ENCODE measurements around the gene DLEU7.

DLEU7 gene

DNA sequence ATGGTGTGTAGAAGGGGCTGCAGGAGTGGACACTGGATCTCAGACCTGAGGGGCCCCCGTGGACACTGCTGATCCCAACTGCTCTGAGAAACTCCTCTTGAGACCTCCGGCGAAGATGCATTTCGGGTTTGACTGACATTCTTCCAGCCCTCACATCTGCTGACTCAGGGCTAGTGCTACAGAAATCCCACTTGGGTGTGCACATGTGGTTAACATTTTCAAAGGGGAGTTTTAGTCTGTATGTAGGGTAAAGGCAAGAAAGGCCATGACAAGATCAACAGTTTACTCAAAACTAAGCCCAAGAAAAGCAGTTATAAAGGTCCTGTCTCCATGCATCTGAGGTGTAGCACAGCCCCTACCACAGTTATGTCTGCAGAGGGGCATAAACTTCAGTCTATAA is 31.2 kb downstream of the DLEU7 start:
- ChIA-PET POLR2A (ENCODE audit: low non-redundant PET) (no interaction called here), CTCF (no interaction called here)
- no peak overlapping the region for H3K27ac ChIP-seq
- TF ChIP-seq, protein P1, sequence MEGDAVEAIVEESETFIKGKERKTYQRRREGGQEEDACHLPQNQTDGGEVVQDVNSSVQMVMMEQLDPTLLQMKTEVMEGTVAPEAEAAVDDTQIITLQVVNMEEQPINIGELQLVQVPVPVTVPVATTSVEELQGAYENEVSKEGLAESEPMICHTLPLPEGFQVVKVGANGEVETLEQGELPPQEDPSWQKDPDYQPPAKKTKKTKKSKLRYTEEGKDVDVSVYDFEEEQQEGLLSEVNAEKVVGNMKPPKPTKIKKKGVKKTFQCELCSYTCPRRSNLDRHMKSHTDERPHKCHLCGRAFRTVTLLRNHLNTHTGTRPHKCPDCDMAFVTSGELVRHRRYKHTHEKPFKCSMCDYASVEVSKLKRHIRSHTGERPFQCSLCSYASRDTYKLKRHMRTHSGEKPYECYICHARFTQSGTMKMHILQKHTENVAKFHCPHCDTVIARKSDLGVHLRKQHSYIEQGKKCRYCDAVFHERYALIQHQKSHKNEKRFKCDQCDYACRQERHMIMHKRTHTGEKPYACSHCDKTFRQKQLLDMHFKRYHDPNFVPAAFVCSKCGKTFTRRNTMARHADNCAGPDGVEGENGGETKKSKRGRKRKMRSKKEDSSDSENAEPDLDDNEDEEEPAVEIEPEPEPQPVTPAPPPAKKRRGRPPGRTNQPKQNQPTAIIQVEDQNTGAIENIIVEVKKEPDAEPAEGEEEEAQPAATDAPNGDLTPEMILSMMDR (conservative IDR thresholded peaks at IDR 0.05; ENCODE audit: low read depth), result no peak
- no peak for DNase-seq (ENCODE audit: low spot score)

DNA sequence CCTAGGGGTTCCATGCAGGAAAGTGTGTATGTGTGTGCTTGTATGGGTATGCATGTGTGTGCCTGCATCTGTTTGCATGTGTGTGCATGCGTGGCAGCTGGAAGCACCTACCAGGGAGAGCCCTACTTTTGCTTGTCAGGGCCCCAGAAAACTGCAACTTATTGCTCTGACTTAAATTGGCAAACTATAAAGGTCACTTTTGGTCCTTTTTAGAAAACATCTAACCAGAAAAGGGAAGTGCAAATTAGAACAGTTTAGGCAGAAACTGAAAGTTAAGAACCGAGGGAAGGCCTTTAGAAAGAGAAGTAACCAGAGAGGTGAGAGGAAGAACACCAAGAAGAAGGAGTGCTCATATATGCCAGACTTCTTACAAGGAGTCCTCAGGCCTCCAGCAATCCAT is 32.5 kb downstream of the DLEU7 start:
- TF ChIP-seq, protein P1 (conservative IDR thresholded peaks at IDR 0.05; ENCODE audit: low read depth), result no peak
- H3K27ac ChIP-seq, result no peak overlapping the region
- no peak for DNase-seq (ENCODE audit: low spot score)
- ChIA-PET POLR2A (ENCODE audit: low non-redundant PET) (no interaction called here), CTCF (no interaction called here)

DNA sequence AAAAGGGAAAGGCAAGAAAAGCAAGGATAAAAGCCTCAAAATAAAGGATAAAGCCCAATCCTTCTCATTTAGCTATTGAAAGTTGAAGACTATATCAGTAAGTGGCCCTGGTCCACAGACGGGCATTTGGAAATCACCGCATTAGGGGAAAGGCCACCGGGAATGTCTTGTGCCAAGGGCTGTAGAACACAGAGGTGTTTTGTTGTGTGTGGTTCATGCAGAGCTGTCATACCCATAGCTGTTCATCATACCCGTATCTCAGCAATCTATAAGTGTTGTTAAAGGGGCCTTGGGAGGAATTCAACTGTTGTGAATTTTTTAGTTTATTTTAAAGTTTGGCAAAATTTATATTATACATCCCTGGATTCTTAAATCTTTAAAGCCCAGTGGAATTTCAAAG is 33.0 kb downstream of the DLEU7 start:
- no peak overlapping the region for H3K27ac ChIP-seq
- CTCF ChIA-PET, result no interaction called here
- POLR2A ChIA-PET (ENCODE audit: low non-redundant PET), result no interaction called here

DNA sequence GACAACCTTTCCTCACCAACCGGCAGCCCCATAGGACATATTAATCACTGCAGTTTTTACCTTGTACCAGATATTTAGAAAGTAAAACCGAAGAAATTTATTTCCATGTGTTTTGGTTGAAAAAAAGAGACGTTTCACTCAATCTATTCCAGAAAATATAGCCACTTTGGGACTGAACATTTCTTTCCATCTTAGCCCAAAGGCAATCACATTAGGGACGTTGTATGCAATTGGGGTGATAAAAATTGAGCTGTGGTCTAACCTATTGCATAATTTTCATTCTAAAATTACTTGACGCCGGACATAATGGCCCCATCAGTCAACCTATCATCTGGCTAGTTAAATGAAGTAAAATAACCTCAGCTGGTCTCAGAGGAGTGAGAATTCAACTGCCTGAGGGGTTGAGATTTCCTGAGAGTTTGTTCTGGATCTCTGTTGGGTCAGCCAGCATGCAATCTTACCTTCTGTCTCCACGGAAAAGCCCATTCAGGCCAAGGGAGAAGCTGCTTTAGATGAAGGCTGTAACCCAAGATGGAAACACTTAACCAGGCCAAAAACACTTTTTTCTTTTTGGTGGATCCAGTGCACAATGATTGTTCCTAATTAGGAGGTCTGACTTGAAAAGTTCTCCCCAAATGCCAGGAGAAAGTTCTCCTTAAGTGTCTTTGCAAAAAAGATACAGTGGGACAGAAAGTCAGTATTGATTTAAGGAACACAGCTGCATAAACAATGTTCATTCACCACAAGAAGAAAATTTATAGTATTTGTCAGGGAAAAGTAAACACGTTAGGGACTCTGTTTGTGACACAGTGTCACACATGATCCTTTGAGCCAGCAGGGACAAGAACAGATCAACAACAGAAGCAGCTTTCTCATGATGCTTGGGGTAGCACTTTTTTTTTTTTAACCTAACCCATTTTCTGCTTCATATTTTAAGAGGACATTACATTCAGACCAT is 34.1 kb downstream of the DLEU7 start:
- no peak for DNase-seq (ENCODE audit: low spot score)
- POLR2A ChIA-PET (ENCODE audit: low non-redundant PET), result no interaction called here
- no peak overlapping the region for H3K27ac ChIP-seq
- CTCF ChIA-PET, result interaction anchor here (0.6 to 0.7 kb wide), 2 partner anchors 396 to 523 kb away, joined by 3 to 8 read pairs; no protein-coding TSS in a partner anchor
- TF ChIP-seq, protein P1 (conservative IDR thresholded peaks at IDR 0.05; ENCODE audit: low read depth), result no peak

More for the DNA sequence above, 33.0 kb downstream of the DLEU7 start:
- DNase-seq (ENCODE audit: low spot score), result no peak
- TF ChIP-seq, protein P1 (conservative IDR thresholded peaks at IDR 0.05; ENCODE audit: low read depth), result no peak

DNA sequence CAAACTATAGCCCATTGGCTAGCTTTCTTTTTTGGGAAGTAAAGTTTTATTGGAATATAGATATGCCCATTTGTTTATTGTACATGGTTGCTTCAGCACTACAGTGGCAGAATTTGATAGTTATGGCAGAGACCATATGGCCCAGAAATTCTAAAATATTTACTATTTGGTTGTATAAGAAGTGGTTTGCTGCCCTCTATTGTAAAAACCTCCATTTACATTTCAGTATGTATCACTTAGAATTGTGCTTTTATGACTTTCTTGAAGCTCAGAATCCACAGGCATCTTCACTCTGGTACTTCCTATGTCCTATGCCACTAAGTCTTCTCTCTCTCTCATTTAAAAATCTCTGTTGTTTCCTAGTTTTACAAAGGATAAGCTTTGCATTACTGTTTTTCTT is 37.7 kb downstream of the DLEU7 start:
- TF ChIP-seq, protein P1 (conservative IDR thresholded peaks at IDR 0.05; ENCODE audit: low read depth), result no peak
- no peak for DNase-seq (ENCODE audit: low spot score)
- CTCF ChIA-PET, result interaction anchor here (0.7 kb wide), 1 partner anchor 453 kb away, joined by 3 read pairs; no protein-coding TSS in a partner anchor
- H3K27ac ChIP-seq, result no peak overlapping the region
- POLR2A ChIA-PET (ENCODE audit: low non-redundant PET), result no interaction called here

DNA sequence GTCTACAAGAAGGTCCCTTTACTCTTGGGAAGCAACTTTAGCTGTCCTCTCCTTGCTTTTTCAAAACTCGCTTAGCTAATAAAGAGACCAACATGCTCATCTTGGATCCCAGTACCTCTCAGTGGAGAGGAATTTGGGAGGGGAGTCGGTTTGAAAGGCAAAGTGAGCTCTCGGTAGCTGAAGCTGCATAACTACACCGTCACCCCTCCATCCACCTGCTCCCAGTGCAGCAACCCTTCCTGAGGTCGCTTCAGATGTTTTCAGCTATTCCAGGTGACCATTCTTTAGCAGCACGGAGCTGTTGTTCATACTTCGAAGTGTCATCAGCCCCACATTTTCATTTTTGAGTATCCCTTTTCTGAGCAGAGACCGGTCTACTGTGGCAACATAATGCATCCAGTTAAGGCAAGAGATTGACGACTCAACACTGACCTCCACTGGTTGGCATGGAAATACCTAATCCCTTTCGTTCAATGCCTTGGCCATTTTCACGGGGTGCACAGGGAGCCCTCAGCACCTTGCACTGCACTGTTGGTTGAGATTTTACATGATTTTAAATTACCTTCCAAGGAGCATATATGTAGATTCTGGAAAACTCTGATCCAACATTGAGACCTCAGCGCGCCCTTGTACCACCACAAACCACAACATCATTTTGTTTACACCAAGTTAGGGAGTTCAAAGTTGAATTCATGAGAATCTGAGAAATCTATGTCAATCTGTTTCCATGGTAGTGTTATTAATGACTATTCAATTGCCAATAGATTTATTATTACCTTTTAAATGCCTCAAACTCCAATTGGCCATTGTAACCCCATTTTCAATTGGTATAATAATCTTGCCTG is 42.2 kb downstream of the DLEU7 start:
- peak; percentile 52 for DNase-seq (ENCODE audit: low spot score)
- no peak overlapping the region for H3K27ac ChIP-seq
- TF ChIP-seq, protein P1 (conservative IDR thresholded peaks at IDR 0.05; ENCODE audit: low read depth), result peak; percentile 31; the same call in 1 of the 2 replicates
- ChIA-PET POLR2A (ENCODE audit: low non-redundant PET) (no interaction called here), CTCF (interaction anchor here (0.7 to 1.1 kb wide), 5 partner anchors 170 to 828 kb away, joined by 3 to 6 read pairs (median 3); no protein-coding TSS in a partner anchor)
